HL-60 (cell line): ENCODE measurements around the gene MMP15.

Experiments used
- POLR2AphosphoS5 ChIP-seq: IDR thresholded peaks from 2 replicates; pipeline ENCODE4 v1.6.1; 2012; ENCODE audit warnings: low read depth
- SPI1 ChIP-seq: IDR thresholded peaks from 2 replicates; pipeline ENCODE4 v1.6.1; 2012; ENCODE audit warnings: low read depth, mild to moderate bottlenecking, borderline replicate concordance
- TF ChIP-seq, protein P1 (sequence below): IDR thresholded peaks from one replicate; pipeline ENCODE4 v1.5.1; 2011; ENCODE audit warnings: low read length, control low read depth, inconsistent platforms; ENCODE audit not compliant: insufficient read depth

DNA sequence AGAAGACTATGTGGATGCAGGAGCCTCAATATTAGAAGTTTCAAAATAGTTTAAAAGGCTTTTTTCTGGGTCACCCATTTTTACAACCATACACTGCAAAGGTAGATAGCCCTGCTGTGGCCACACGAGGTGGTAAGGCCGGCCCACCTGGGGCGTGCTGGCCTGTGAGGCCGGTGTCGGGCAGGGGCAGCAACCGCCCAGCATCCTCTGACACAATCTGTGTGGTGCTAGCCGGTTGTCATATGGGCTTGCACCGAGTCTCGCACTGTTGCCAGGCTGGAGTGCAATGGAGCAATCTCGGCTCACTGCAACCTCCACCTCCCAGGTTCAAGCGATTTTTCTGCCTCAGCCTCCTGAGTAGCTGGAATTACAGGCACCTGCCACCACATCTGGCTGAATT, 59.6 kb downstream of the MMP15 start:
- TF ChIP-seq, protein P1, sequence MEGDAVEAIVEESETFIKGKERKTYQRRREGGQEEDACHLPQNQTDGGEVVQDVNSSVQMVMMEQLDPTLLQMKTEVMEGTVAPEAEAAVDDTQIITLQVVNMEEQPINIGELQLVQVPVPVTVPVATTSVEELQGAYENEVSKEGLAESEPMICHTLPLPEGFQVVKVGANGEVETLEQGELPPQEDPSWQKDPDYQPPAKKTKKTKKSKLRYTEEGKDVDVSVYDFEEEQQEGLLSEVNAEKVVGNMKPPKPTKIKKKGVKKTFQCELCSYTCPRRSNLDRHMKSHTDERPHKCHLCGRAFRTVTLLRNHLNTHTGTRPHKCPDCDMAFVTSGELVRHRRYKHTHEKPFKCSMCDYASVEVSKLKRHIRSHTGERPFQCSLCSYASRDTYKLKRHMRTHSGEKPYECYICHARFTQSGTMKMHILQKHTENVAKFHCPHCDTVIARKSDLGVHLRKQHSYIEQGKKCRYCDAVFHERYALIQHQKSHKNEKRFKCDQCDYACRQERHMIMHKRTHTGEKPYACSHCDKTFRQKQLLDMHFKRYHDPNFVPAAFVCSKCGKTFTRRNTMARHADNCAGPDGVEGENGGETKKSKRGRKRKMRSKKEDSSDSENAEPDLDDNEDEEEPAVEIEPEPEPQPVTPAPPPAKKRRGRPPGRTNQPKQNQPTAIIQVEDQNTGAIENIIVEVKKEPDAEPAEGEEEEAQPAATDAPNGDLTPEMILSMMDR: no peak
- TF ChIP-seq POLR2AphosphoS5 (no peak), SPI1 (no peak)
